NCI-H2196 (cell line): ENCODE data around the gene MAP1LC3B.

Experiments used
- DNase-seq: peaks from one replicate; lab custom pipeline; 2025; ENCODE audit not compliant: unreplicated experiment; lab: John Stamatoyannopoulos, UW

Gene MAP1LC3B

DNA sequence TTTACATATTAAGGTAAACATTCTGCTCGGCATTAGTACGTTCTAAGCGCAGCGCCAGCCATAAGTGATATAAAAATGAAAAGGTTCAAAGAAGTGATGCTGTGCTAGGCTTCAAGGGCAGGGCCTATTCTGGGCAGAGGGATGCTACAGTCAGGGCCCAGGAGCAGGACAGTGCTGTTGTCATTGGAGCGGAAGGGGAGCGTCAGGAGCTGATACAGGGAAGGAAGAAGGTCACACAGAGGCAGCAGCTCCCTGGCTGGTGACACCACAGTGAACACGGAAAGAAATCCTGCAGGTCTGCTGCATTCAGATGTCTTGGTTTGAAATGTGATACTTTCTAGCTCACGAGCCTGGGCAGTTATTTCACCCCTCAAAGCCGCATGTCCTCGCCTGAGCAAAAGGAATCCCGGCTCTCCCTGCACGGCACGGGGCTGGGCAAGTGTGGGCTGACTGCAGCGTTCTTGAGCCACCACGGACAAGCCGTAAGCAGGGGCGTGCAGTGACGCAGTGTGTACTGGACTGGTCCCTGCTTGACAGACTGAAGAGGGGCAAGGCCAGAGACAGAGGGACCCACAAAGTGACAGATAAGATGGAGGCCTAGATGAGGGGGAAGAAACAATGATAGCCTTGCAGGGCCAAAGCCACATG, 59.6 kb downstream of the MAP1LC3B start:
- DNase-seq: no peak

DNA sequence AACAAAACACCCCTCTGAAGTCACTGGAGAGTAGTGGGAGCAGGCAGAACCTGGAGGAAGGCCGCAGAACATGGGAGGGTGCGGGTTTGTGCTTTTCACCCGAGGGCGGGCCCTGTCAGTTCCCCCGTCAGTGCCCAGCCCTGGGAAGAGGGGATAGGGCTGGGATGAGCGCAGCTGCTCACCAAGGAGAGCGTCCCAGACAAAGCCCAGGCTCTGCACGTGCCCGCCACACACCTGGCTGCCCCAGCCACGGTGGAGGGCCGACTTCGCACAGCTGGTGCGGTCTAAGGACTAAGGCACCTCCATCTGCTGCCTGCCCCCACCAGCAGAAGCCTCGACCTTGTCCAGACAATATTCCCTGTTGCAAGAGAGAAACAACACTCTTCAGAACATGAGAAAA, 61.2 kb downstream of the MAP1LC3B start:
- DNase-seq: no peak
